ENCODE results near the gene ZFP62.

ZFP62 gene

DNA sequence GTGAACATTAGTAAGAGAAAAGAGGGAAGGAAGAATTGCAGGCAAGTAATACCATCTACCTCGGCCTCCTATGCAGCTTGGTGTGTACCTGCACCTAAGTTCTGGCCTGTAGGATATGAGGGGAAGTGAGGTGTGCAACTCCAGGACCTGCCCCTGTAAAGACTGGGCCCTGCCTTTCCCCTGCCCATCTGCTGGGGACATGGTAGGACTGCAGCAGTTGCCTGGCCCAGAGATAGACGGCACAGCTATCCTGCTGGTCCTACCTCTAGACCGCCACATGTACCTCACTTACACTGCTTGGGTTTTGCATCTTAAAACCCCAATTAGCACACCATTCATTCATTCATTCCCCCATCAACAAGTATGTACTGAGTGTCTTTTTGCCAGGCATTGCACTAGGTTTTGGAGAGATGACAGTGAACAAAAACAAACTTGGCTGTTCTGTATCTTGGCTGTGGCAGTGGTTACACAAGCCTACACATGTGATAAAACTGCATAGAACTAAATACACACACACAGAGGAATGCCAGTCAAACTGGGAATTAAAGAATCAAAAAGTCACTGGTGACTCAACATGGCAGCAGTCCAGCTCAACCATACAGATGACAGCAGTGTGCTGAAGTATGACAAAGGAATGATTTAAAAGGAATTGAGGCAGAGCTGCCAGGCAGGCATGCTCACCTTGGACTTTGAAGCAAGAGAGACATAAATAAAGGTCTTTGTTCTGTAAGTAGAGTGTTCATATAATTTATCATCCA is 35.1 kb downstream of the ZFP62 start:
- POLR2A ChIA-PET, result interaction anchor here (1.0 kb wide), 1 partner anchor 30 kb away, joined by 3 read pairs; no protein-coding TSS in a partner anchor

DNA sequence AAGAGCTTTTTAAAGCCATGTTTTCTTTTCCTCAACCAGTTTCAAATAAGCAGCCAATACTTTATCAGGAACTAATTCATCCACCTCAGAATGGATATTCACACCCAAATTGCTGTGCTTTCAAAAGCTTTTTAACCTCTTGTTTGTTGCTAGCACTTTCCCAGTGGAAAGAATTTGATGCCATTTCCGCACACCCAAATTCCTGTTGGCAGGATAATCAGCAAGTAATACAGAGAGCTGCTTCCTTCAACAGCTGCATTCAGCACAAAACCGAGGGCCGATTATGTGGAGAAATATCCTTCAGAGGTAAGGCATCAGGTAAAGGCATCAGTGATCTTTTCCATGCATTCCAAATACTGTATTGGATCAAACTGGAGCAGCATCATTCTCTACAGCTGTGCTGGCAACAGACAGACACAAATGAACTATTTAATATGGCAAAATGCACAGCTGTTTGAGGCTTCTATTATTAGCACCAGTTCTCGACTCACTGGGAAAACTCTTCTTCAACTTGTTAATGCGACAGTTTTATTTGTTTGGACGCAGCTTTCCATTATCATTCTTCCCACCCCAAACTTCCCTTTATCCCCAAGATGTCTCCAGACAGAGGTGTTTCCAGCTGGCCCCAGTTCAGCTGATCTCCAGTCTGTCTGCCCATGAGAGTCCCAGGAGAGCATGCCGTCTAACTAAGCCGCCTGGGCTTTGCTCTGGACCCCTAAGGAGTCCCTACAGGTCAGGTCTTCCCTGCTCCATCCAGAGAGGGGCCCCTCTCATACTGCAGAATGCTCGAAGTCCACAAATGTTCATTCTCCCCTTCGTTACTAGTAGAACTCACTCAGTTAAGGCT is 36.2 kb downstream of the ZFP62 start:
- TF ChIP-seq, protein P1, sequence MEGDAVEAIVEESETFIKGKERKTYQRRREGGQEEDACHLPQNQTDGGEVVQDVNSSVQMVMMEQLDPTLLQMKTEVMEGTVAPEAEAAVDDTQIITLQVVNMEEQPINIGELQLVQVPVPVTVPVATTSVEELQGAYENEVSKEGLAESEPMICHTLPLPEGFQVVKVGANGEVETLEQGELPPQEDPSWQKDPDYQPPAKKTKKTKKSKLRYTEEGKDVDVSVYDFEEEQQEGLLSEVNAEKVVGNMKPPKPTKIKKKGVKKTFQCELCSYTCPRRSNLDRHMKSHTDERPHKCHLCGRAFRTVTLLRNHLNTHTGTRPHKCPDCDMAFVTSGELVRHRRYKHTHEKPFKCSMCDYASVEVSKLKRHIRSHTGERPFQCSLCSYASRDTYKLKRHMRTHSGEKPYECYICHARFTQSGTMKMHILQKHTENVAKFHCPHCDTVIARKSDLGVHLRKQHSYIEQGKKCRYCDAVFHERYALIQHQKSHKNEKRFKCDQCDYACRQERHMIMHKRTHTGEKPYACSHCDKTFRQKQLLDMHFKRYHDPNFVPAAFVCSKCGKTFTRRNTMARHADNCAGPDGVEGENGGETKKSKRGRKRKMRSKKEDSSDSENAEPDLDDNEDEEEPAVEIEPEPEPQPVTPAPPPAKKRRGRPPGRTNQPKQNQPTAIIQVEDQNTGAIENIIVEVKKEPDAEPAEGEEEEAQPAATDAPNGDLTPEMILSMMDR (IDR thresholded peaks at IDR 0.05; ENCODE audit: control extremely low read depth, extremely low read depth, low read depth, missing control alignments), result no peak

More for the DNA sequence above, 35.1 kb downstream of the ZFP62 start:
- CTCF ChIA-PET, result interaction anchor here (1.2 to 2.2 kb wide), 4 partner anchors 10 to 43 kb away, joined by 5 to 10 read pairs (median 6); no protein-coding TSS in a partner anchor
- TF ChIP-seq, protein P1 (IDR thresholded peaks at IDR 0.05; ENCODE audit: control extremely low read depth, extremely low read depth, low read depth, missing control alignments), result no peak
- no peak for DNase-seq (ENCODE audit: extremely low spot score)

DNA sequence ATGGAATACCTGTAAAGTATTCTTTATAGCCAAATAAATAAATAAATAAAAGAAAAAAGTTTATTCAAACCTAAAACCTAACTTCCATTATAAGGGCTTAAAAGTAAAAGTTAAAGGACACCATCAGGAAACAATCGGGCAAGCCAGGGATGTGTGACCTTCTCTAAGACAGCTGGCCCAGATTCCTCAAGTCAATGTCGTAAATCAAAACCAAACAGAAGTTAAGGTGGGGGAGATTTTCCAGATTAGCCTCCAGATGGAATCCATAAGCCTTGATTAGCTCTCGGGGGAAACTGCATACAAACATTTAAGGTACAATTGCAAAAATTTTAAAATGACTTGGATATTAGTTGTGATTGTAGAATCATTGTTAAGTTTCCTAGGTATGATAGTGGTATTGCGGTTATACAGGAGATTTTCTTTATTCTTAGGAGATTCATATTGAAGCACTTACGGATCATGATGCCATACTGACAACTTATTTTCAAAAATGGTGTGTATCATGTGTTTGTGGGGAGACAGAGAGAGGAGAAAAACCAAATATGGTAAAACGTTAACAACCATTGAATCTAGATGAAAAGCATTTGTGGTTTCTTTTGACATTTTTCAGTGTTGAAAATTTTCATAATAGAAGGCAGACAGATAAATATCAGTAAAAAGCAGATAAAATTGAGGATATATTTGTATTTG is 37.0 kb downstream of the ZFP62 start:
- ChIA-PET POLR2A (no interaction called here), CTCF (interaction anchor here (1.1 to 2.2 kb wide), 6 partner anchors 8 to 45 kb away, joined by 3 to 10 read pairs (median 6); no protein-coding TSS in a partner anchor)
- TF ChIP-seq, protein P1 (IDR thresholded peaks at IDR 0.05; ENCODE audit: control extremely low read depth, extremely low read depth, low read depth, missing control alignments), result no peak
- DNase-seq (ENCODE audit: extremely low spot score), result no peak

More for the DNA sequence above, 36.2 kb downstream of the ZFP62 start:
- ChIA-PET CTCF (interaction anchor here (1.1 to 2.2 kb wide), 4 partner anchors 9 to 44 kb away, joined by 5 to 10 read pairs (median 7); no protein-coding TSS in a partner anchor), POLR2A (interaction anchor here (1.0 kb wide), 1 partner anchor 29 kb away, joined by 3 read pairs; no protein-coding TSS in a partner anchor)
- no peak for DNase-seq (ENCODE audit: extremely low spot score)

DNA sequence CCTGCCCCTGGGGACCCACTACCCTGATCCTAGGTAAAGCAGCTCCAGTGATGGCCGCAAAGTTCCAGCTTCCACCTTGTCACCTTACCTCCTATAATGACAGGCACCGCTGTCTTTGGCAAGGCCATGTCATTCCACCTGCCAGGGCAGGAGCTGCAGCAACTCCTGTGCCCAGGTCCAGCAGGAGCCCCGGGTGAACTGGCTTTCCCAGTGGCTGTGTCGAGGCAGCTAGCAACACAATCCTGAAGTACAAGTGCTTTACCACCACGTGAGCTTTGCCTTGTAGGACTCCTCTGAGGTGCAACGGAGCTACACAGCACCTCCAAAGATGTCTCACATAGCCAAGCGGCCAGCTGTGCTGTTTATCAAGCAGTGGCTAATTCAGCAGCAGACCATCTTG is 37.7 kb downstream of the ZFP62 start:
- ChIA-PET CTCF (interaction anchor here (1.3 to 1.4 kb wide), 2 partner anchors 11 to 39 kb away, joined by 3 to 5 read pairs; no protein-coding TSS in a partner anchor), POLR2A (no interaction called here)
- TF ChIP-seq, protein P1 (IDR thresholded peaks at IDR 0.05; ENCODE audit: control extremely low read depth, extremely low read depth, low read depth, missing control alignments), result no peak
- DNase-seq (ENCODE audit: extremely low spot score), result no peak

DNA sequence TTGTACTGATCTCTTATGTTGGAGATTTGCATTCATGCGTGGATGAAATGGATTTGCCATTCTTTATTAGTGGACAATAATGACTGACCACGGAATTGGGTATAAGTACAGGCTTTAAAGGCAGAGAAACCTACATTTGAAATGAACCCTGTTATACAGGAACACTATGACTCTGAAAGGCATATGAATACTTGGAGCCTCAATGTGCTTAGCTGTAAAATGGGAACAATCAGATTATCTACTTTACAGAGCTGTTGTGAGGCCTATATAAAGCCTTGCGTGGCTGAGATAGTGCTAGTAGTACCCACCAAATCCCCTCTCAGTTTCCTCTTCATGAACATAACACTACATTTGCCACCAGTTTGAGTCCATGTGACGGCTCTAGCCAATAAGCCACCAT is 39.5 kb downstream of the ZFP62 start:
- POLR2A ChIA-PET, result no interaction called here
- CTCF ChIA-PET, result interaction anchor here (1.0 to 1.4 kb wide), 4 partner anchors 10 to 18 kb away, joined by 3 to 6 read pairs (median 3); no protein-coding TSS in a partner anchor
- DNase-seq (ENCODE audit: extremely low spot score), result no peak
- TF ChIP-seq, protein P1 (IDR thresholded peaks at IDR 0.05; ENCODE audit: control extremely low read depth, extremely low read depth, low read depth, missing control alignments), result no peak
